Occipital lobe (tissue), 2 donors: ENCODE measurements around the gene CALCOCO1. TPM values are rescaled to one million over a fixed set of nuclear protein-coding genes. Genes with fewer than 3 reads are reported as not detected.
"Not testable (repeated sequence)": the region's sequence is repeated elsewhere in the genome, so short reads cannot be mapped to it uniquely, and the experiment has no call there.

Source experiments
- DNase-seq: peaks from one replicate; lab custom pipeline; 2025; lab: John Stamatoyannopoulos, UW
- total RNA-seq: library from RNA; depleted of rRNA; stranded (reverse); fragments of >200 nt; gene quantifications from one replicate; pipeline ENCODE4 v1.2.3, GENCODE V29; 2014

CALCOCO1 gene
- 69.7 TPM for total RNA-seq

- DNase-seq, result peak; percentile 99
Observed at GRCh38 chr12:53727310-53728041, at the start of gene CALCOCO1. TSS of gene CALCOCO1 (minus strand) at chr12:53727452. CDS start at chr12:53725242, 2,210 bp downstream.

- DNase-seq, result no peak
Observed at GRCh38 chr12:53776872-53777271, 49.6 kb upstream of the CALCOCO1 start.

- DNase-seq, result no peak
Observed at GRCh38 chr12:53775478-53776145, 48.4 kb upstream of the CALCOCO1 start.

- no peak for DNase-seq
Observed at GRCh38 chr12:53770281-53770680, 43.0 kb upstream of the CALCOCO1 start.

GRCh38 chr12:53768976-53769375, 41.7 kb upstream of the CALCOCO1 start:
- DNase-seq, result no peak

GRCh38 chr12:53766881-53767280, 39.6 kb upstream of the CALCOCO1 start:
- no peak for DNase-seq

- DNase-seq, result no peak
Observed at GRCh38 chr12:53765891-53766290, 38.6 kb upstream of the CALCOCO1 start.

- no peak for DNase-seq
Observed at GRCh38 chr12:53764615-53765014, 37.4 kb upstream of the CALCOCO1 start.

GRCh38 chr12:53762793-53763192, 35.5 kb upstream of the CALCOCO1 start:
- DNase-seq, result not testable (repeated sequence)

GRCh38 chr12:53761306-53761705, 34.1 kb upstream of the CALCOCO1 start:
- no peak for DNase-seq

- no peak for DNase-seq
Observed at GRCh38 chr12:53759261-53759660, 32.0 kb upstream of the CALCOCO1 start.

- no peak for DNase-seq
Observed at GRCh38 chr12:53758730-53759103, 31.5 kb upstream of the CALCOCO1 start.

- DNase-seq, result no peak
Observed at GRCh38 chr12:53758081-53758729, 31.0 kb upstream of the CALCOCO1 start.

GRCh38 chr12:53757101-53757770, 30.0 kb upstream of the CALCOCO1 start:
- peak; percentile 27 for DNase-seq

- no peak for DNase-seq
Observed at GRCh38 chr12:53756300-53757100, 29.2 kb upstream of the CALCOCO1 start.

GRCh38 chr12:53755893-53756292, 28.6 kb upstream of the CALCOCO1 start:
- DNase-seq, result no peak

GRCh38 chr12:53755451-53755891, 28.2 kb upstream of the CALCOCO1 start:
- no peak for DNase-seq

GRCh38 chr12:53754633-53755264, 27.5 kb upstream of the CALCOCO1 start:
- no peak for DNase-seq

- no peak for DNase-seq
Observed at GRCh38 chr12:53754188-53754585, 26.9 kb upstream of the CALCOCO1 start.

GRCh38 chr12:53752621-53753020, 25.4 kb upstream of the CALCOCO1 start:
- DNase-seq, result no peak

- DNase-seq, result no peak
Observed at GRCh38 chr12:53752192-53752601, 24.9 kb upstream of the CALCOCO1 start.
